ENCODE results near the gene MIPOL1. TPM values are rescaled to one million over a fixed set of nuclear protein-coding genes. Genes with fewer than 3 reads are reported as not detected.

Gene MIPOL1
- total and polyA plus RNA-seq, 2 of the 13 experiments (the other 11 are each of a cell fraction or from before 2014, with no cell fraction given), result 8.6 to 34.2 TPM

- TF ChIP-seq TCF7L2 (IDR thresholded peaks at IDR 0.05; ENCODE audit: low read depth, low read length) (no peak), PPARG (CRISPR knock-in tag; conservative IDR thresholded peaks at IDR 0.05) (no peak), ZNF337 (CRISPR knock-in tag; IDR thresholded peaks at IDR 0.05; ENCODE audit: borderline replicate concordance, low read depth) (0 out of 2 replicates have a peak, but pooled peaks have one; percentile 6), SKIL (CRISPR knock-in tag; IDR thresholded peaks at IDR 0.05; ENCODE audit: borderline replicate concordance) (no peak), TCF7 (IDR thresholded peaks at IDR 0.05; ENCODE audit: low read depth) (no peak), ZNF264 (CRISPR knock-in tag; IDR thresholded peaks at IDR 0.05) (no peak), ZNF761 (CRISPR knock-in tag; conservative IDR thresholded peaks at IDR 0.05) (no peak), BCL6 (CRISPR knock-in tag; IDR thresholded peaks at IDR 0.05) (no peak), FOSL2 (CRISPR knock-in tag; IDR thresholded peaks at IDR 0.05) (no peak), ZNF432 (CRISPR knock-in tag; IDR thresholded peaks at IDR 0.05; ENCODE audit: borderline replicate concordance) (no peak), SMC3 (IDR thresholded peaks at IDR 0.05; ENCODE audit: low read length) (no peak; the same call in 1 of the 2 replicates), SRSF9 (IDR thresholded peaks at IDR 0.05; ENCODE audit: borderline replicate concordance, insufficient read depth, low read depth, low read length, poor library complexity, severe bottlenecking) (no peak), ZEB1 (IDR thresholded peaks at IDR 0.05; ENCODE audit: insufficient replicate concordance, low read depth) (no peak), BATF2 (CRISPR knock-in tag; IDR thresholded peaks at IDR 0.05) (no peak), CHD4 (IDR thresholded peaks at IDR 0.05; ENCODE audit: borderline replicate concordance, low read length) (no peak; the same call in 1 of the 2 replicates), AGO2 (optimal IDR thresholded peaks at IDR 0.05; ENCODE audit: low read depth, low read length) (no peak), ARID2 (CRISPR knock-in tag; IDR thresholded peaks at IDR 0.05; ENCODE audit: borderline replicate concordance) (no peak), ZNF746 (CRISPR knock-in tag; IDR thresholded peaks at IDR 0.05) (no peak), PHF8 (CRISPR knock-in tag; IDR thresholded peaks at IDR 0.05) (no peak)
- TF ChIP-seq, protein P1, sequence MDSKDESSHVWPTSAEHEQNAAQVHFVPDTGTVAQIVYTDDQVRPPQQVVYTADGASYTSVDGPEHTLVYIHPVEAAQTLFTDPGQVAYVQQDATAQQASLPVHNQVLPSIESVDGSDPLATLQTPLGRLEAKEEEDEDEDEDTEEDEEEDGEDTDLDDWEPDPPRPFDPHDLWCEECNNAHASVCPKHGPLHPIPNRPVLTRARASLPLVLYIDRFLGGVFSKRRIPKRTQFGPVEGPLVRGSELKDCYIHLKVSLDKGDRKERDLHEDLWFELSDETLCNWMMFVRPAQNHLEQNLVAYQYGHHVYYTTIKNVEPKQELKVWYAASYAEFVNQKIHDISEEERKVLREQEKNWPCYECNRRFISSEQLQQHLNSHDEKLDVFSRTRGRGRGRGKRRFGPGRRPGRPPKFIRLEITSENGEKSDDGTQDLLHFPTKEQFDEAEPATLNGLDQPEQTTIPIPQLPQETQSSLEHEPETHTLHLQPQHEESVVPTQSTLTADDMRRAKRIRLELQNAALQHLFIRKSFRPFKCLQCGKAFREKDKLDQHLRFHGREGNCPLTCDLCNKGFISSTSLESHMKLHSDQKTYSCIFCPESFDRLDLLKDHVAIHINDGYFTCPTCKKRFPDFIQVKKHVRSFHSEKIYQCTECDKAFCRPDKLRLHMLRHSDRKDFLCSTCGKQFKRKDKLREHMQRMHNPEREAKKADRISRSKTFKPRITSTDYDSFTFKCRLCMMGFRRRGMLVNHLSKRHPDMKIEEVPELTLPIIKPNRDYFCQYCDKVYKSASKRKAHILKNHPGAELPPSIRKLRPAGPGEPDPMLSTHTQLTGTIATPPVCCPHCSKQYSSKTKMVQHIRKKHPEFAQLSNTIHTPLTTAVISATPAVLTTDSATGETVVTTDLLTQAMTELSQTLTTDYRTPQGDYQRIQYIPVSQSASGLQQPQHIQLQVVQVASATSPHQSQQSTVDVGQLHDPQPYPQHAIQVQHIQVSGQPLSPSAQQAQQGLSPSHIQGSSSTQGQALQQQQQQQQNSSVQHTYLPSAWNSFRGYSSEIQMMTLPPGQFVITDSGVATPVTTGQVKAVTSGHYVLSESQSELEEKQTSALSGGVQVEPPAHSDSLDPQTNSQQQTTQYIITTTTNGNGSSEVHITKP (CRISPR knock-in tag; IDR thresholded peaks at IDR 0.05; ENCODE audit: low read depth), result no peak
- TF ChIP-seq, protein P2, sequence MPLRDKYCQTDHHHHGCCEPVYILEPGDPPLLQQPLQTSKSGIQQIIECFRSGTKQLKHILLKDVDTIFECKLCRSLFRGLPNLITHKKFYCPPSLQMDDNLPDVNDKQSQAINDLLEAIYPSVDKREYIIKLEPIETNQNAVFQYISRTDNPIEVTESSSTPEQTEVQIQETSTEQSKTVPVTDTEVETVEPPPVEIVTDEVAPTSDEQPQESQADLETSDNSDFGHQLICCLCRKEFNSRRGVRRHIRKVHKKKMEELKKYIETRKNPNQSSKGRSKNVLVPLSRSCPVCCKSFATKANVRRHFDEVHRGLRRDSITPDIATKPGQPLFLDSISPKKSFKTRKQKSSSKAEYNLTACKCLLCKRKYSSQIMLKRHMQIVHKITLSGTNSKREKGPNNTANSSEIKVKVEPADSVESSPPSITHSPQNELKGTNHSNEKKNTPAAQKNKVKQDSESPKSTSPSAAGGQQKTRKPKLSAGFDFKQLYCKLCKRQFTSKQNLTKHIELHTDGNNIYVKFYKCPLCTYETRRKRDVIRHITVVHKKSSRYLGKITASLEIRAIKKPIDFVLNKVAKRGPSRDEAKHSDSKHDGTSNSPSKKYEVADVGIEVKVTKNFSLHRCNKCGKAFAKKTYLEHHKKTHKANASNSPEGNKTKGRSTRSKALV (CRISPR knock-in tag; IDR thresholded peaks at IDR 0.05), result no peak
- TF ChIP-seq, protein P3, sequence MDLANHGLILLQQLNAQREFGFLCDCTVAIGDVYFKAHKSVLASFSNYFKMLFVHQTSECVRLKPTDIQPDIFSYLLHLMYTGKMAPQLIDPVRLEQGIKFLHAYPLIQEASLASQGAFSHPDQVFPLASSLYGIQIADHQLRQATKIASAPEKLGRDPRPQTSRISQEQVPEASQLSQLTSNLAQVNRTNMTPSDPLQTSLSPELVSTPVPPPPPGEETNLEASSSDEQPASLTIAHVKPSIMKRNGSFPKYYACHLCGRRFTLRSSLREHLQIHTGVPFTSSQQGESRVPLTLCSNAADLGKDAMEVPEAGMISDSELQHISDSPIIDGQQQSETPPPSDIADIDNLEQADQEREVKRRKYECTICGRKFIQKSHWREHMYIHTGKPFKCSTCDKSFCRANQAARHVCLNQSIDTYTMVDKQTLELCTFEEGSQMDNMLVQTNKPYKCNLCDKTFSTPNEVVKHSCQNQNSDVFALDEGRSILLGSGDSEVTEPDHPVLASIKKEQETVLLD (CRISPR knock-in tag; IDR thresholded peaks at IDR 0.05; ENCODE audit: low read depth), result no peak
Measured at GRCh38 chr14:37588667-37588955, 390.9 kb downstream of the MIPOL1 start (continued).
